Neuronal stem cell (in vitro differentiated cells): ENCODE results near the gene SMTNL2.
"Not testable (repeated sequence)": the region's sequence is repeated elsewhere in the genome, so short reads cannot be mapped to it uniquely, and the experiment has no call there.

ENCODE experiments used
- DNase-seq: peaks from one replicate; pipeline ENCODE4 v3.0.0-alpha.2; 2013; ENCODE audit warnings: low spot score
- H2AFZ ChIP-seq: one replicate; pipeline ENCODE4 v1.6.1; 2013; ENCODE audit warnings: mild to moderate bottlenecking, low read length, inconsistent platforms
- H2AK5ac ChIP-seq: 2 replicates; pipeline ENCODE4 v1.6.1; 2013; ENCODE audit warnings: low read depth, mild to moderate bottlenecking, inconsistent platforms, low read length, moderate library complexity, mixed read lengths
- H2BK120ac ChIP-seq: 2 replicates; pipeline ENCODE4 v1.6.1; 2013; ENCODE audit warnings: low read depth, mild to moderate bottlenecking, inconsistent platforms, low read length, moderate library complexity, mixed read lengths
- H2BK12ac ChIP-seq: one replicate; pipeline ENCODE4 v1.6.1; 2013; ENCODE audit warnings: low read length, inconsistent platforms
- H2BK15ac ChIP-seq: 2 replicates; pipeline ENCODE4 v1.6.1; 2013; ENCODE audit warnings: mild to moderate bottlenecking, low read length, inconsistent platforms, mixed read lengths
- H2BK5ac ChIP-seq: one replicate; pipeline ENCODE4 v1.6.1; 2013; ENCODE audit warnings: inconsistent platforms, mild to moderate bottlenecking, low read length, moderate library complexity
- H3K14ac ChIP-seq: one replicate; pipeline ENCODE4 v1.6.1; 2013; ENCODE audit warnings: low read length, inconsistent platforms
- H3K18ac ChIP-seq: 2 replicates; pipeline ENCODE4 v1.6.1; 2013; ENCODE audit warnings: low read length, inconsistent platforms
- H3K23ac ChIP-seq: 2 replicates; pipeline ENCODE4 v1.6.1; 2013; ENCODE audit warnings: low read depth, mild to moderate bottlenecking, mixed read lengths, low read length, inconsistent platforms; ENCODE audit not compliant: poor library complexity
- H3K27ac ChIP-seq: replicated peaks from 3 replicates; pipeline ENCODE4 v1.5.1; 2013; ENCODE audit warnings: low read length, inconsistent platforms
- H3K27me3 ChIP-seq, 3 experiments: 2 replicates each; pipeline ENCODE4 v1.6.1; 2013; ENCODE audit warnings: low read length in 3 of 3, mild to moderate bottlenecking in 2 of 3, inconsistent platforms in 1 of 3, low read depth in 1 of 3, mixed read lengths in 1 of 3, moderate library complexity in 1 of 3; ENCODE audit not compliant: control insufficient read depth in 3 of 3, insufficient read depth in 3 of 3
- H3K36me3 ChIP-seq, 2 donors: replicated peaks in 1 of 2; 2 replicates each; pipeline ENCODE4 v1.6.1; 2013; ENCODE audit warnings: low read length in 2 of 2; ENCODE audit not compliant: control insufficient read depth in 2 of 2, insufficient read depth in 2 of 2
- H3K4ac ChIP-seq: 2 replicates; pipeline ENCODE4 v1.6.1; 2013; ENCODE audit warnings: inconsistent platforms, mild to moderate bottlenecking, low read length, moderate library complexity
- H3K4me1 ChIP-seq, 2 donors: 1 replicate in 1 of 2; 2 replicates in 1 of 2; pipeline ENCODE4 v1.6.1; 2013; ENCODE audit warnings: low read length in 2 of 2, low read depth in 1 of 2; ENCODE audit not compliant: control insufficient read depth in 2 of 2, insufficient read depth in 1 of 2
- H3K4me2 ChIP-seq: one replicate; pipeline ENCODE4 v1.6.1; 2013; ENCODE audit warnings: mild to moderate bottlenecking, low read length, inconsistent platforms; ENCODE audit not compliant: insufficient read depth, poor library complexity, severe bottlenecking
- H3K4me3 ChIP-seq, 2 donors: 2 replicates each; pipeline ENCODE4 v1.5.1; 2013; ENCODE audit warnings: low read length in 2 of 2, mild to moderate bottlenecking in 2 of 2, inconsistent platforms in 1 of 2, moderate library complexity in 1 of 2
- H3K79me1 ChIP-seq: one replicate; pipeline ENCODE4 v1.6.1; 2013; ENCODE audit warnings: low read depth, mild to moderate bottlenecking, inconsistent platforms, low read length, moderate library complexity
- H3K9ac ChIP-seq: one replicate; pipeline ENCODE4 v1.6.1; 2013; ENCODE audit warnings: mild to moderate bottlenecking, low read depth, low read length, inconsistent platforms; ENCODE audit not compliant: poor library complexity
- H3K9me3 ChIP-seq, 2 donors: replicated peaks in 1 of 2; 2 replicates each; pipeline versions ENCODE3 to v1.6.1; 2013; ENCODE audit warnings: low read length in 2 of 2, mild to moderate bottlenecking in 2 of 2, inconsistent platforms in 1 of 2, low read depth in 1 of 2, mixed read lengths in 1 of 2, moderate library complexity in 1 of 2; ENCODE audit not compliant: control insufficient read depth in 2 of 2, insufficient read depth in 1 of 2
- H4K8ac ChIP-seq: one replicate; pipeline ENCODE4 v1.6.1; 2013; ENCODE audit warnings: low read depth, mild to moderate bottlenecking, inconsistent platforms, low read length, moderate library complexity
- H4K91ac ChIP-seq: one replicate; pipeline ENCODE4 v1.6.1; 2013; ENCODE audit warnings: low read length, low read depth, mild to moderate bottlenecking, inconsistent platforms; ENCODE audit not compliant: poor library complexity
- WGBS, 2 donors: extraction: QIAGEN DNeasy Blood & Tissue Kit; methylation state at CpG; one replicate each; pipeline ENCODE4 v1.1.7; 2013; ENCODE audit warnings: missing lambda C conversion rate in 2 of 2, mixed read lengths in 1 of 2; ENCODE audit not compliant: insufficient read length in 2 of 2, insufficient replicate concordance in 1 of 2; ENCODE audit errors: extremely low coverage in 2 of 2; 5-methylcytosine and 5-hydroxymethylcytosine counted together

Gene SMTNL2

DNA sequence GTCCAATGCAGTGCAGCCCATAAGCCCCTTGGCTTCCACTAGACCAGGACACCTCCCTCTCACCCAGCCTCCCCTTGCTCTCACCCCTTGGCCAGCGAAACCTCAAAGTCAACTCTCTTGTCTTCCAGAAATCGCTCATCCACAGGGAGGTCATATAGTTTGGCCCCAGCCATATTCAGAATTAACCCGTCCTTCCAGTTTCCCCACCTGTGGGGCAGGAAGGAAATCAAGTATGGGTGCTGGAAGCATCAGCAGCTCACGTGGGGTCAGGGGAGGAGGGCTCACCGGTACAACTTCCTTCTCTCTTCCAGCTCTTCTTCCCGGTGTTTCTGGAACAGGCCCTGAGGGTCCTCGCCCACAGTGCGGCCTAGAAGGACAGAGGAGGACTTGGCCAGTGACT, 54.4 kb downstream of the SMTNL2 start:
- Histone ChIP-seq H3K18ac (peak overlapping the region; percentile 48), H2BK12ac (peak overlapping the region; percentile 41), H3K4me1 (peaks cover 4 to 14% of the 10 kb centered on the region in 2 donors), H3K27me3 (peaks cover 5 to 76% (median 54%) of the 10 kb centered on the region in 3 experiments)
- H3K9ac ChIP-seq, H4K91ac ChIP-seq, H3K4ac ChIP-seq, H3K23ac ChIP-seq, H3K36me3 ChIP-seq, H3K9me3 ChIP-seq, H2AK5ac ChIP-seq, H3K27ac ChIP-seq, H4K8ac ChIP-seq, H2BK15ac ChIP-seq, DNase-seq, H3K14ac ChIP-seq, H3K79me1 ChIP-seq, H3K4me3 ChIP-seq, H2BK5ac ChIP-seq, H2AFZ ChIP-seq, H2BK120ac ChIP-seq, H3K4me2 ChIP-seq: not testable (repeated sequence)
- WGBS, 2 donors = no CpG with 5 or more reads among the region's 8 CpGs

DNA sequence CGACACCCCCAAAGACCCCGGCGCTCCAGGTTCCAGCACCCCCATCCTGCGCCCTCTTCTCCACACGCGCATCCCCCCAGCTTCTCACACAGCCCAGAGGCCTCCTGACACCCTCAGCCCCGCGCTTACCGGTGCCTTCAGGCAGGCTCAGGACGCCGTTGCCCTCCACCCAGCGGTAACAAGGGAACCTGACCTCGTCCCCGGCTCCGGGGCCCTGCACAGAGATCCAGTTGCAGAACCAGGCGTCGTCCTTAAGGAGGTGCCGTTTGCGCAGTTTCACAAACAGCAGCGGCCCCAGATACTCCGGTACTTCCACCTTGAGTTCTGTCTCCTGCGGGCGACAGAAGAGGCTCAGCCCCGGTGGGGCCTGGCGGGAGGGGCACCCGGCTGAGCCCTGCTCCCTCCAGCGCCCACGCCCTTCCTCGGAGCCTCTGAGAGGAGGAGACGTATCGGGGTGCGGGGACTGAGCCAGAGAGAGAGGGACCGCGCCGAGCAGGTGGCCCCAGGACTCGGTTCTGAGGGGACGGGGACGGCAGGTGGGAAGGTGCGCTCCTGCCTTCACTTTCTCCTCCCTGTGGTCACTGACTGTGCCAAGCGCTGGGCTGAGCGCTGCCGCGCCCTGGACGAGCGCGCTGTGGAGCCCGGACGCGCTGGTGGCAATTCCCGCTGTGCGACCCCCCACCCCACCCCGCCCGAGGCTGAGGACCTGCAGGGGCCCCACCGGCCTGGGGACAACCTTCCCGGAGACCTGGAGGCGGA, 55.2 kb downstream of the SMTNL2 start:
- Histone ChIP-seq H2AFZ (peak overlapping the region; percentile 56), H3K18ac (peak overlapping the region; percentile 48), H3K27me3 (peaks cover 5 to 79% (median 54%) of the 10 kb centered on the region in 3 experiments), H3K4me2 (peak overlapping the region; percentile 32), H3K4me1 (peaks cover 4 to 14% of the 10 kb centered on the region in 2 donors)
- WGBS, 2 donors = no CpG with 5 or more reads among the region's 56 CpGs
- H3K36me3 ChIP-seq, H3K4ac ChIP-seq, H2BK15ac ChIP-seq, H2BK5ac ChIP-seq, H3K9me3 ChIP-seq, H2AK5ac ChIP-seq, H3K4me3 ChIP-seq, H4K8ac ChIP-seq, H3K79me1 ChIP-seq, H3K14ac ChIP-seq, H2BK12ac ChIP-seq, H4K91ac ChIP-seq, H3K27ac ChIP-seq, H2BK120ac ChIP-seq, H3K23ac ChIP-seq, H3K9ac ChIP-seq: not testable (repeated sequence)
- peak; percentile 33 for DNase-seq

DNA sequence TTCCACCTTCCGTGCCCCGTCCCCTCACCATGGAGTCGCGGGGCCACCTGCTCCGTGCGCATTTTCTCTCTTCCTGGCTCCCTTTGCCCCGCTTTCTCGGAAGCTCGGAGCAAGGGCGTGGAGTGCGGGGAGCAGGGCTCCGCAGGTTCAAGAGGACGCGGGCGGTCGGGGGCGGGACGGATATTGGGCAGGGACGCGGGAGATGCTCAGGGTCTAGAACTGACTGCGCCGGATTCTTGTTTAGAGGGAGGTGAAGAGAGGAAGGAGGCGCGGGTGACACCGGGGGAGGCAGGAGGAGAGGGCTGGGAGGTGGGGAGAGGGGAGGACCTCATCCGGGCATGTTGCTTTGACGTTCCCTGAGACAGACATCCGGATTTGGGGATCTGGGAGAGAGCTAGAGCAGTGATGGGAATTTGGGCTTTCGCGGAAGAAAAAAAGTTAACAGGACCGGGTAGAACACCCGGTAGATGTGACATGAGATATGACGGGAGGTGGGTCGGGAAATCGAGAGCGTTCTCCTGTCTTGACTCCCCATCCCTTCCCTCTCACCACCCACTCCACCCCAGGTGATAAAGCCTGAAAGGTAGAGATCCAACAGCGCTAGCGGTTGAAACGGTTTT, 56.4 kb downstream of the SMTNL2 start:
- H3K79me1 ChIP-seq, H2BK12ac ChIP-seq, H3K27ac ChIP-seq, H2BK5ac ChIP-seq, H2AK5ac ChIP-seq, H3K4ac ChIP-seq, H3K14ac ChIP-seq, H3K9ac ChIP-seq, H3K9me3 ChIP-seq, H3K18ac ChIP-seq, H2BK120ac ChIP-seq, H3K36me3 ChIP-seq, H4K8ac ChIP-seq, H3K4me3 ChIP-seq, H4K91ac ChIP-seq, H2BK15ac ChIP-seq, DNase-seq, H3K23ac ChIP-seq: not testable (repeated sequence)
- peak overlapping the region; percentile 35 for H2AFZ ChIP-seq
- no CpG with 5 or more reads among the region's 39 CpGs for WGBS, 2 donors
- peak overlapping the region; percentile 73 for H3K4me2 ChIP-seq
- peaks cover 5 to 78% (median 51%) of the 10 kb centered on the region in 3 experiments for H3K27me3 ChIP-seq
- H3K4me1 ChIP-seq = peaks cover 4 to 14% of the 10 kb centered on the region in 2 donors
